HEK293T (cell line): ENCODE data around the gene SH3RF3.

Source experiments
- CTCF ChIA-PET: fragments of 350-600 bp; formaldehyde crosslinking; extraction: SDS; loops from one replicate; lab custom pipeline; 2021; ENCODE audit warnings: antibody characterized with exemption, inconsistent platforms; lab: Yijun Ruan, JAX
- POLR2A ChIA-PET: fragments of 350-600 bp; formaldehyde crosslinking; extraction: SDS; loops from one replicate; lab custom pipeline; 2020; ENCODE audit warnings: antibody characterized with exemption, inconsistent platforms; lab: Yijun Ruan, JAX
- DNase-seq: peaks from one replicate; pipeline ENCODE4 v3.0.0; 2012; ENCODE audit warnings: mixed read lengths; ENCODE audit errors: extremely low spot score
- ARNT ChIP-seq: fragments of 450-650 bp; IDR thresholded peaks from 2 replicates; pipeline ENCODE4 v1.6.1; 2017; ENCODE audit warnings: mild to moderate bottlenecking
- BHLHE40 ChIP-seq: fragments of 450-650 bp; IDR thresholded peaks from 2 replicates; pipeline ENCODE4 v1.6.1; 2016; ENCODE audit warnings: mild to moderate bottlenecking, moderate library complexity, borderline replicate concordance
- CTBP1 ChIP-seq: fragments of 450-650 bp; IDR thresholded peaks from 2 replicates; pipeline ENCODE4 v1.6.1; 2016; ENCODE audit warnings: borderline replicate concordance
- ELF4 ChIP-seq: fragments of 450-650 bp; IDR thresholded peaks from 2 replicates; pipeline ENCODE4 v1.6.1; 2017; ENCODE audit warnings: antibody characterized with exemption
- FOXA1 ChIP-seq: fragments of 450-650 bp; IDR thresholded peaks from 2 replicates; pipeline ENCODE4 v1.6.1; 2016; ENCODE audit warnings: mild to moderate bottlenecking
- FOXK2 ChIP-seq: fragments of 450-650 bp; IDR thresholded peaks from 2 replicates; pipeline ENCODE4 v1.6.1; 2016; ENCODE audit warnings: mild to moderate bottlenecking
- FOXM1 ChIP-seq: fragments of 450-650 bp; IDR thresholded peaks from 2 replicates; pipeline ENCODE4 v1.6.1; 2017; ENCODE audit warnings: mild to moderate bottlenecking, borderline replicate concordance
- HDGF ChIP-seq: fragments of 450-650 bp; IDR thresholded peaks from 2 replicates; pipeline ENCODE4 v1.6.1; 2017; ENCODE audit warnings: antibody characterized with exemption, borderline replicate concordance
- L3MBTL2 ChIP-seq: fragments of 450-650 bp; conservative IDR thresholded peaks from 2 replicates; pipeline ENCODE4 v1.6.1; 2016; ENCODE audit warnings: mild to moderate bottlenecking
- LEF1 ChIP-seq: fragments of 450-650 bp; IDR thresholded peaks from 2 replicates; pipeline ENCODE4 v1.6.1; 2017; ENCODE audit warnings: mild to moderate bottlenecking, borderline replicate concordance
- NFRKB ChIP-seq: fragments of 450-650 bp; IDR thresholded peaks from 2 replicates; pipeline ENCODE4 v1.6.1; 2016; ENCODE audit warnings: mild to moderate bottlenecking, moderate library complexity
- SP1 ChIP-seq: fragments of 450-650 bp; IDR thresholded peaks from 2 replicates; pipeline ENCODE4 v1.6.1; 2017
- SUZ12 ChIP-seq: fragments of 450-650 bp; IDR thresholded peaks from 2 replicates; pipeline ENCODE4 v1.6.1; 2016; ENCODE audit warnings: mild to moderate bottlenecking
- TARDBP ChIP-seq: fragments of 450-650 bp; IDR thresholded peaks from 2 replicates; pipeline ENCODE4 v1.6.1; 2016
- ZNF384 ChIP-seq: fragments of 450-650 bp; IDR thresholded peaks from 2 replicates; pipeline ENCODE4 v1.6.1; 2016
- TF ChIP-seq, protein P1 (sequence below): fragments of 450-650 bp; IDR thresholded peaks from 2 replicates; pipeline ENCODE4 v1.6.1; 2016

SH3RF3 gene

DNA sequence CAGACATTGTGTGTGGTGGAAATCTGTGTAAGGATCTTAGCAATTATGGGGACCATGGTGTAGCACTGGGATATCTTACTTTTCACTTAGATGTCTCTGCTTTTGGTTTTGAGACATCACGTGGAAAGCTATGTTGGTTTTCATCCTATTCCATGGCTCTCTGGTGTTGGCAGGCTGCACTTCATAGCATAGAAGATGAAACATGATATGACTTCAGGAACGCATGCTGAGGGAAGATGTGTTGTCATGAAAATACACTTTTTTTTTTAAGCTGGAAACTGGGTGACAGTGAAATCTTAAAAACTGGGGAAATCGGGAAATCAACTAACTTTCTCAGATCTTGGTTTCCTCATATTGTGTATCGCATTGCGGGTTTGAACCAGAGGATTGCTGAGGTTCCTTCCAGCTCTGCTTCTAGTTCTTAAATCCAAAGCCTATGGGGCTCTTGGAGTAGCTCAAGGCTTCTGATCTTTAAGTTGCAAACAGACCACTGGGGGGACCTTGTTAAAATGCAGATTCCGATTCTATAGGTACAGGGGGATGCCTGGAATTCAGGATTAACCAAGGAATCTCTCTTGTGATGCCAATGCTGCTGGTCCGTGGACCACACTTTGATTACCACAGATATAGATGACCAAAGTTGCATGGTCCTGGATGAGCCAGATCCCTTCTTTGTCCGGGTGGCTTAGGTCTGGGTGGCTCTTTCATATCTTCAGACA is 160.7 kb downstream of the SH3RF3 start:
- TF ChIP-seq ELF4, result no peak
- no peak for TF ChIP-seq L3MBTL2
- no peak for TF ChIP-seq FOXM1
- TF ChIP-seq ARNT, result no peak
- no peak for TF ChIP-seq FOXK2
- TF ChIP-seq NFRKB, result no peak
- TF ChIP-seq FOXA1, result no peak
- no peak for TF ChIP-seq BHLHE40
- no peak for TF ChIP-seq CTBP1
- no peak for TF ChIP-seq HDGF
- no peak for TF ChIP-seq SP1
- TF ChIP-seq, protein P1, sequence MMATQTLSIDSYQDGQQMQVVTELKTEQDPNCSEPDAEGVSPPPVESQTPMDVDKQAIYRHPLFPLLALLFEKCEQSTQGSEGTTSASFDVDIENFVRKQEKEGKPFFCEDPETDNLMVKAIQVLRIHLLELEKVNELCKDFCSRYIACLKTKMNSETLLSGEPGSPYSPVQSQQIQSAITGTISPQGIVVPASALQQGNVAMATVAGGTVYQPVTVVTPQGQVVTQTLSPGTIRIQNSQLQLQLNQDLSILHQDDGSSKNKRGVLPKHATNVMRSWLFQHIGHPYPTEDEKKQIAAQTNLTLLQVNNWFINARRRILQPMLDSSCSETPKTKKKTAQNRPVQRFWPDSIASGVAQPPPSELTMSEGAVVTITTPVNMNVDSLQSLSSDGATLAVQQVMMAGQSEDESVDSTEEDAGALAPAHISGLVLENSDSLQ, result no peak
- no peak for TF ChIP-seq ZNF384
- TF ChIP-seq SUZ12, result no peak
- no peak for TF ChIP-seq TARDBP
- no peak for TF ChIP-seq LEF1
- ChIA-PET POLR2A (no interaction called here), CTCF (no interaction called here)
- no peak for DNase-seq

DNA sequence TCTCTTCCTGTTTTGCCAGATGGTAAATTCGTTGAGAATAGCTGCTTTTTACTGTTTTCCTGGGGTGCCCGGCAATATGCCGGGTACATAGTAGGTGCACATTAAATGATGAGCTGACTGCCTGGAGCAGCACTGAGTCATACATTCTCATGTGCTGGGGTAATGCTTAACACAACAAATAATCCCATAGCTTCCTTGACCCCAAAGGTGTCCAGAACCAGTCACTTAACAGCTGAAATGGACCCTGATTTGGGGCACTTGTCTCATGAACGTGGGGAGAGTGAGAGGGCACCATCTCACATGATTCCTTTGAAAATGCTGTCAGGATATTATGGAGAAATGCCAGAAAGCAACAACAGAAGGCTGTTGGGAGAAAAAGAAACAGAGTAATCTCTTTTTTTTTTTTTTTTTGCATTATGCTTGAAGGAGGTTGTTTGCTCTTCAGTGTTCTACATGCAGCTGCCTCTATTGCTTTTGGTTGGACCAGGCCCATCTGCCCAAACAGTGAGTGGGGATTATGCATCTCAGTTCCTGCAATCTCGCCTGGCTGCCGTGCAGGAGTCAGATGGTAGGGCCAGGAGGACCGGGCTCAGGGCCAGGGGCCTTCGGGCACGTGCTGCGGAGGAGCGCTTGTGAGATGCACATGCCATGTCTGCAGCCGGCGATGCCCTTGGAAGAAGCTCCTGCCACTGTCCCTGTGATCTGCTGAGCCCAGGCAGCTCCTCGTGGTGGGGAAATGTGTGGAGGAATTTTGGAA is 162.1 kb downstream of the SH3RF3 start:
- ChIA-PET POLR2A (no interaction called here), CTCF (interaction anchor here (0.6 kb wide), 1 partner anchor 27 kb away, joined by 3 read pairs; no protein-coding TSS in a partner anchor)

DNA sequence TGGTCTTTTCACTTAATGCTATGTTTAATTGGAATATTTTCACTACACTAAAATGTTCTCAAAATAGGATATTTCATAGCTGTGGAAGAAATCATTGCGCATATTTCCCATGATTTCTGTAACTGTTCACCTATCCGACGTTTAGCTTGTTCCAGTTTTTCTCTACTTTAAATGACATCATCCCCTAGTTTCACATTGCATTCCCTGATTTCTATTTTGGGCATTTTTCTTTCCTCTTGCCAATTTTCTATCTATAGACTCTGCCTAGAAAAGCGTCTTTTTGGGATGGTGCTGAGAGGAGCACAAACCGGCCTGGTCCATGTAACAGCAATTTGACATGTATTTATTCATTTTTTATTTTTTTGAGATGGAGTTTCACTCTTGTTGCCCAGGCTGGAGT is 163.4 kb downstream of the SH3RF3 start:
- CTCF ChIA-PET, result no interaction called here
- no peak for TF ChIP-seq BHLHE40
- no peak for TF ChIP-seq HDGF
- TF ChIP-seq NFRKB, result no peak
- no peak for TF ChIP-seq FOXA1
- no peak for TF ChIP-seq ZNF384
- TF ChIP-seq LEF1, result no peak
- no peak for TF ChIP-seq L3MBTL2
- no peak for TF ChIP-seq FOXK2
- no peak for TF ChIP-seq CTBP1
- no peak for TF ChIP-seq TARDBP
- TF ChIP-seq SUZ12, result no peak
- no peak for TF ChIP-seq ELF4
- TF ChIP-seq, protein P1, result no peak
- no peak for TF ChIP-seq ARNT
- TF ChIP-seq SP1, result no peak
- TF ChIP-seq FOXM1, result no peak
- no peak for DNase-seq
- POLR2A ChIA-PET, result no interaction called here

More for the DNA sequence above, 162.1 kb downstream of the SH3RF3 start:
- DNase-seq, result no peak
- TF ChIP-seq ARNT (no peak), SUZ12 (no peak), TARDBP (no peak), ELF4 (no peak), BHLHE40 (no peak), SP1 (no peak), FOXM1 (no peak), LEF1 (no peak), L3MBTL2 (no peak), NFRKB (no peak), FOXK2 (no peak), CTBP1 (no peak), HDGF (no peak), ZNF384 (no peak)
- TF ChIP-seq, protein P1, result no peak

DNA sequence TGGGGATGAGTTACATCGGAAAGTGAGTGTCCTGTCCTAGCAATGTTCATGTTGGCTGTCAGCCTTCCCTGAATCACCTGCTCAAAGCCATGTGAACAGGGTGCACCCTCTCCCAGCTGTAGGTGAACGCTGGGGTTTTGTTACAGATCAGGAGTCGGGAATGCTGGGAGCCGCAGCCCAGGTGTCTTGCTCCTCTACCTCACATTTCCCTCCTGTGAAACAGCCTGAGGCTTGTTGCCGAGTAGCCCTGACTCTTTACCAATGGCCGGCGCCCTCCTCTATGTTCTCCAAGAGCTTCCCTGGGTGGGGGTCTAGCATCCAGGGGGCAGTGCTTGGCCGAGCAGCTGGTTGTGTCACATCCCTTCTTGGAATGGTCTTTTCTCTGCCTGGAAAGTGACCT is 164.7 kb downstream of the SH3RF3 start:
- ChIA-PET POLR2A (no interaction called here), CTCF (interaction anchor here (0.6 kb wide), 1 partner anchor 12 kb away, joined by 3 read pairs; no protein-coding TSS in a partner anchor)
- TF ChIP-seq LEF1, result no peak
- no peak for TF ChIP-seq NFRKB
- no peak for DNase-seq

DNA sequence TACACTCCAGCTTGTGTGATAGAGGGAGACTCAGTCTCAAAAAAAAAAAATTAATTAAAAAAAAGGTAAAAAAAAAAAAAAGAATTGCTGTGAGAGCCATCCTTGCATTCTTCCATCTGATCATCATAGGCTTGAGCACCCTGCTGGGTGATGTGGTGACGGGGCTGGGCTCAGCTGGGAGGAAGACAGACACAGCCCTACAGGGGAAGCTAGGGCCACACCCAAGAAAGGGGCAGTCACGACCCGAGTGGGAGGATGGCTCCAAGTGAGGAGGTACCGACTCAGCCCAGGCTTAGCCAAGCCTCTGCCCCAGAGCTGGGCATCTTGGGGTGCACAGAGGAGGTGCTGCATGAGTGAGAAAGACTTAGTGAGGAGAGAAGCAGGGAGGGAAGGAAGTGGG is 165.5 kb downstream of the SH3RF3 start:
- ChIA-PET POLR2A (no interaction called here), CTCF (interaction anchor here (0.6 kb wide), 1 partner anchor 13 kb away, joined by 3 read pairs; no protein-coding TSS in a partner anchor)
- no peak for TF ChIP-seq ELF4
- TF ChIP-seq, protein P1, result no peak
- TF ChIP-seq ZNF384, result no peak
- no peak for TF ChIP-seq FOXM1
- no peak for TF ChIP-seq FOXK2
- TF ChIP-seq SP1, result no peak
- TF ChIP-seq TARDBP, result no peak
- TF ChIP-seq L3MBTL2, result no peak
- TF ChIP-seq ARNT, result no peak
- no peak for TF ChIP-seq NFRKB
- no peak for TF ChIP-seq LEF1
- no peak for TF ChIP-seq HDGF
- no peak for TF ChIP-seq BHLHE40
- no peak for TF ChIP-seq FOXA1
- TF ChIP-seq SUZ12, result no peak
- TF ChIP-seq CTBP1, result no peak
- DNase-seq, result no peak
